ENCODE data around the gene SERINC5.
"Not testable (repeated sequence)": the region's sequence is repeated elsewhere in the genome, so short reads cannot be mapped to it uniquely, and the experiment has no call there.

SERINC5 gene

DNA sequence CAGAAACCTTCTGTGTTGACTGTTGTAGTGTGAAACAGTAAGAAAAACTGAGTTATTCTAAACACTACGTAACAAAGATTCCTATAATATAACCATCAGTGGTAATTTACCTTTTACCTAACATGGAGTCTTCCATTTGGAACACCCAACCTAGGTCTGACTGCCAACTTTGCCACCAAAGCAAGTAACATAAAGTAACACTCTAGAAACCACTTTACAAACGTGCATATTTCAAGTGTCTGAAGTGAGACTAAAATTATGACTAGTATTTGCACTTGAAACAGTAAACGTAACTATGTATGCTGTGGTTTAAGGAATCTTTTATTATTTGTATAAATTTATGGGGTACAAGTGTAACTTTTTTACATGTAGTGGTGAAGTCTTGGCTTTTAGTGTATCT is 95.6 kb downstream of the SERINC5 start:
- no peak overlapping the region for H3K4me3 Mint-ChIP-seq
- DNase-seq (ENCODE audit: low spot score in 2 of 2): no peak
- H3K36me3 Mint-ChIP-seq: peaks cover 66% of the 10 kb centered on the region
- no peaks in the 10 kb centered on the region for H3K4me1 Mint-ChIP-seq
- H3K9me3 Mint-ChIP-seq: no peaks in the 10 kb centered on the region
- no peak overlapping the region for H3K27ac Mint-ChIP-seq
- ATAC-seq: no peak

DNA sequence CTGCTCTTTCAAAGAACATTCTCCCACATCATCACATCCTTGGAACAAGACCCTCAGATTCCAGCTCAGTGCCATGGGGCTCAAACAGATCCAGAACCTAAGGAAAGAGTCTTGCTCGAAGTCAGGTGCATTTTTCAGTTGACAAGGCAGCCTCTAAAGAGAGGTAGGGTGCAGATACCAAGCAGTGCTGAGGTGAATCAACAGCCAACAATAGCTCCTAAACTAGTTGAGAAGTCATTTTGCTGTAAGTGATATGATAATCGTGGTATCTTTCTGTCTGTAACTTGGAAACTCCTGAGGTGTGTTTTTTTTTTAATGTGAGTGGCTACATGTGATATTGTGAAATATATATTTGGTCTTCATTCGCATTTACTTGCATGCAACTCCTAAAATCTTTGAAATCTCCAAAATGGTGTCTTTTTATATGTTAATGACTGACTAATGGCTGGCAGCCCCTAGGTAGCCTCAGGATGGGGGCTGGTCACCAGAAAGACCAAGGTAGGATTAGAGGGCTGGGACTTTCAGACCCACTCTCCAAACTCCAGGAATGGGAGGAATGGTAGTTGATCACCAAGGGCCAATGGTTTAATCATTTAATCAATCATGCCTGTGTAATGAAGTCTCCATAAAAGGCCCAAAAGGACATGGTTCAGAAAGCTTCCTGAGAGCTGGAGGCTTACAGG is 96.6 kb downstream of the SERINC5 start:
- Mint-ChIP-seq H3K4me1 (no peaks in the 10 kb centered on the region), H3K9me3 (no peaks in the 10 kb centered on the region), H3K27ac (no peak overlapping the region), H3K36me3 (peaks cover 66% of the 10 kb centered on the region), H3K4me3 (no peak overlapping the region)
- ATAC-seq: no peak
- no peak for DNase-seq (ENCODE audit: low spot score in 2 of 2)

DNA sequence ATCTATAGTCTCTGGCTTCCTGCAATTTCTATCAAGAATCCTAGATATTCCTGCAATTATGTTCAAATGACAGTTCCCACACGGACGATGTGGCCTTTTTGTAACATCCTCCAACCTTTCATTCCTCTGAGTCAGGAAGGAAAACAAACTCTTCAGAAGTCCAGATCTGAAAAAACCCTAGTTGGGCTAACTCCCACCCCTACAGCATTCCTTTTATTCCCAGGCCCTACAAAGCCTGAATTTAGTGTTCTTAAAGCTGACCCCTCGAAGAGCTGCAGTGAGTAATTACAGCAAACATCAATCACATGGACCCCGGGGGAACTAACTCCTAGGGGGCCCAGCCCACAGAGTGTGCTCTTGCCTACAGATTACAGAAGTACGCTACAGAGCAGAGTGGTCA is 99.7 kb downstream of the SERINC5 start:
- ATAC-seq: no peak
- Mint-ChIP-seq H3K36me3 (peaks cover 48% of the 10 kb centered on the region), H3K4me1 (no peaks in the 10 kb centered on the region), H3K9me3 (no peaks in the 10 kb centered on the region), H3K27ac (peak overlapping the region; percentile 8), H3K4me3 (no peak overlapping the region)
- DNase-seq (ENCODE audit: low spot score in 2 of 2): no peak

DNA sequence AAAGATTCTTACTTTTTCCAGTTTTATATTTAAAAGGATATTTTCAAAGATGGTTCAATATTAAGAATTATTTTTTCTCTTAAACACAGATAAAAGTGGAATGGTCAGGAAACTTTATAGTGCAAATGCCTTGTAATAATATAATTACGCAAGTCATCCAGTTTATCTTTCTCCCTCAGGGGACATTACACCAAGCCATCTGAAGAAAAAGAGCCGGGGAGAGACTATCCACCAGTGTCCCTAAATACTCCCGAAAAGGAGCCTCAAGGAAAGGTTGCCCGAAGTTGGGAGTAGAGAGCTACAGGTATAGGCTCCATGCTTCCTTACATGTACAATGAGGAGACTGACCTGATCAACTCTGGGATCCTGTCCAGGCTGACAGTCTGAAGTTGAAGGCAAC is 101.1 kb downstream of the SERINC5 start:
- ATAC-seq (no peak), DNase-seq (ENCODE audit: low spot score in 2 of 2) (no peak)
- Mint-ChIP-seq H3K36me3 (peaks cover 62% of the 10 kb centered on the region), H3K4me3 (no peak overlapping the region), H3K27ac (peak overlapping the region; percentile 40), H3K9me3 (no peaks in the 10 kb centered on the region), H3K4me1 (no peaks in the 10 kb centered on the region)

DNA sequence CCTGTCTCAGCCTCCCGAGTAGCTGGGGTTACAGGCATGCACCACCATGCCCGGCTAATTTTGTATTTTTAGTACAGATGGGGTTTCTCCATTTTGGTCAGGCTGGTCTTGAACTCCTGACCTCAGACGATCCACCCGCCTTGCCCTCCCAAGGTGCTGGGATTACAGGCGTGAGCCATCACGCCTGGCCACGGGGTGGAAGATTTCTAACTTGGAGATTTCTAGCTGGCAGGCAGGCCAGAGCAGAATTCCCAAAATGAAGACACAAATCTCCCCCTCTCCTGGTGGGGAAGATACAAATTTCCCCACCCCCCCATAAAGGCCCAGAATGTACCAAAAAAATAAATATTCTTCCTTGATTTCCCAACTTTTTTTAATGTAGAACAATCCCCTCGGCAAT is 101.6 kb downstream of the SERINC5 start:
- not testable (repeated sequence) for H3K9me3 Mint-ChIP-seq; ATAC-seq; H3K4me3 Mint-ChIP-seq; DNase-seq (ENCODE audit: low spot score in 2 of 2); H3K4me1 Mint-ChIP-seq
- H3K27ac Mint-ChIP-seq: peak overlapping the region; percentile 40
- H3K36me3 Mint-ChIP-seq: peaks cover 64% of the 10 kb centered on the region

DNA sequence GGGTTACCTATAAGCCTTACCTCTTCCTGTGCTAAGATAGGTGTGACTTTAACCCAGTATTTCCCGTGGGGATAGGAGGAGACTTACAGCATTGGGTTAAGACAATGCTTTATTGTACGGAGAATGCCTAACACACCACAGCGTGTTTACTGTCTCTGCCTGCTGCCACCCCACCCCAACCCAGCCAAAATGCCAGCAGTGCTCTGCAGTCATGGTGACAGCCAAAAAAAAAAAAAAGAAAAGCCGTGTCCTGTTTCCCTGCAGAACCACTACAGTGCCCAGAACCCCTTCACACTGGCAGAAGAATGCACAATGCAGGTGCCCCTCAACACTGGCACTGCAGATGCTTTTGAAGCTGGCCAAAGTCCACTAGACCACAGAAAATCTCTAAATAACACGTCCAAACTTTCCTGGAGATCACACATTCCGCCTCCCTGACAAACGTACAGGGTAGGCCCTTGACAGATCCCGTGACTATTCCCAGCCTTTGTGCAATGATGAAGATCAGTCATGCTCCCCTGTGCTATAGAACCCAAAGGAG is 102.2 kb downstream of the SERINC5 start:
- peak overlapping the region; percentile 40 for H3K27ac Mint-ChIP-seq
- ATAC-seq: no peak
- H3K4me1 Mint-ChIP-seq: no peaks in the 10 kb centered on the region
- no peak for DNase-seq (ENCODE audit: low spot score in 2 of 2)
- no peaks in the 10 kb centered on the region for H3K9me3 Mint-ChIP-seq
- H3K36me3 Mint-ChIP-seq: peaks cover 64% of the 10 kb centered on the region
- H3K4me3 Mint-ChIP-seq: no peak overlapping the region

DNA sequence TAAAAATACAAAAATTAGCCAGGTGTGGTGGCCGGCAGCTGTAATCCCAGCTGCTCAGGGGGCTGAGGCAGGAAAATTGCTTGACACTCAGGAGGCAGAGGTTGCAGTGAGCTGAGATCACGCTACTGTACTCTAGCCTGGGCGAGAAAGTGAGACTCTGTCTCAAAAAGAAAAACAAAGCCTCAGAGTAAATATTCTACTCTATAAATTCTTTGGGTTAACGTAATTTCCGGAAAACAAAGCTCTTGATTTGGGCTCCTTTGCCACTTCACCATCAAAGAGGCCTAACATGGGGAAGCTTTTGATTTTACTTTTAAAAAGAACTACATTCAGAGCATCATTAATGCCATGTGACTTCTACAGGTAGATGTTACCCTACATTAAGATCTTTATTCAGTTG is 103.1 kb downstream of the SERINC5 start:
- Mint-ChIP-seq H3K4me3 (no peak overlapping the region), H3K27ac (no peak overlapping the region), H3K9me3 (no peaks in the 10 kb centered on the region), H3K4me1 (no peaks in the 10 kb centered on the region), H3K36me3 (peaks cover 60% of the 10 kb centered on the region)
- no peak for ATAC-seq
- no peak for DNase-seq (ENCODE audit: low spot score in 2 of 2)

DNA sequence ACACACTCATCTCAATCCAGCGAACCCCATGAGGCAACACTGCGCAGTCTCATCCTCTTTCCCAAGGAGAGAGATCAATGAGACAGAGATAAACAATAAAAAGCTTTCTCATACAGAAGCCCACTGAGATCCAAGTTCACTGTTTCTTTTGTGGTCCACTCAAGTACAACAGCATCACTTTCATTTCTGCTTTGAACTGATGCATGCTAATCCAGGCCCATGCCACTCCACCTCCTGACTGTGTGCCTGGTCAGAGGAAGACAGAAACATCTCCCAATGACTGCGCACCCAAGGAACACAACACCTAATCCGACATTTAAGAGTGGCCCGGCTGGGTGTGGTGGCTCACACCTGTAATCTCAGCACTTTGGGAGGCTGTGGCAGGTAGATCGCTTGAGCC is 104.0 kb downstream of the SERINC5 start:
- ATAC-seq (no peak), DNase-seq (ENCODE audit: low spot score in 2 of 2) (no peak)
- Mint-ChIP-seq H3K27ac (no peak overlapping the region), H3K4me3 (no peak overlapping the region), H3K9me3 (no peaks in the 10 kb centered on the region), H3K4me1 (no peaks in the 10 kb centered on the region), H3K36me3 (peaks cover 53% of the 10 kb centered on the region)

DNA sequence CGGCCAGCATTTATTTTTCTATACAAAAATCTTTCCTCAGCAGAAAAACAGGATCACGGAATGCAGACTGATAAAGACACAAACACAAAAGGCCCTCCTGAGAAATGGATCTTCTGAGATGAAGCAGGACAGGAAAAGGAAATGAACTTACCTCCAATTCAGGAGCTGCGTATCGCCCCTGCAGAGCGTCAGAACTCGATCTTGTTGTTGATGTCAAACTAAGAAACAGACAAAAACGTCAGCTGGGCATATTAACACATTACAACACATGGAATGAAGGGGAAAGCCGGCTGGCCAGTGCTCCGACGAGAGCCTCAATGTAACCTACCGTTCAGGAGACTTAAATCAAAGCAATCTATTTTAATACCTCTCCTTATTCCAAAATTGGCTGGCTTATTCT is 105.1 kb downstream of the SERINC5 start:
- H3K4me3 Mint-ChIP-seq: no peak overlapping the region
- no peaks in the 10 kb centered on the region for H3K9me3 Mint-ChIP-seq
- H3K4me1 Mint-ChIP-seq: no peaks in the 10 kb centered on the region
- DNase-seq (ENCODE audit: low spot score in 2 of 2) (no peak), ATAC-seq (no peak)
- H3K27ac Mint-ChIP-seq: no peak overlapping the region
- peaks cover 55% of the 10 kb centered on the region for H3K36me3 Mint-ChIP-seq

DNA sequence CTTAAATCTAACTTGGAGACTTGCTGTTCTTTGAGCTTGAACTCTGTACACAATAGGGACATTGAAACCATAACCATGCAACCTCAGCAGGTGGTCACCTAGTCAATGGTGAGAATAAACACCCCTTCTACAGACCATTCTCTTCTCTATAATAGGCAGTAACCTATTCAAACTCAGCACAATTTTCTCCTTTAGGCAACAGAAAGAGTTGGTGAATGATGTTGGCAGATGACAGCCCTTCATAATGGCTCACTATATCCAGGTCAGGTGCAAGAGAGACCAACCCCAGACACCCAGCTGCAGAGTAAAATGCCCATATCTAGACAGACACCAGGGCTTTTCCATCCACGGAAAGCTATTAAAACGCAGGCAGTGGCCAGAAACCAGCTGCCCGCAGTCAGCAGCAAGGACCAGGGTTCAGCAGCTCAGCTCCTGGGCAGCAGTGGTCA is 106.7 kb downstream of the SERINC5 start:
- Mint-ChIP-seq H3K4me1 (no peaks in the 10 kb centered on the region), H3K9me3 (no peaks in the 10 kb centered on the region), H3K36me3 (peaks cover 57% of the 10 kb centered on the region), H3K27ac (no peak overlapping the region), H3K4me3 (no peak overlapping the region)
- no peak for ATAC-seq
- no peak for DNase-seq (ENCODE audit: low spot score in 2 of 2)

DNA sequence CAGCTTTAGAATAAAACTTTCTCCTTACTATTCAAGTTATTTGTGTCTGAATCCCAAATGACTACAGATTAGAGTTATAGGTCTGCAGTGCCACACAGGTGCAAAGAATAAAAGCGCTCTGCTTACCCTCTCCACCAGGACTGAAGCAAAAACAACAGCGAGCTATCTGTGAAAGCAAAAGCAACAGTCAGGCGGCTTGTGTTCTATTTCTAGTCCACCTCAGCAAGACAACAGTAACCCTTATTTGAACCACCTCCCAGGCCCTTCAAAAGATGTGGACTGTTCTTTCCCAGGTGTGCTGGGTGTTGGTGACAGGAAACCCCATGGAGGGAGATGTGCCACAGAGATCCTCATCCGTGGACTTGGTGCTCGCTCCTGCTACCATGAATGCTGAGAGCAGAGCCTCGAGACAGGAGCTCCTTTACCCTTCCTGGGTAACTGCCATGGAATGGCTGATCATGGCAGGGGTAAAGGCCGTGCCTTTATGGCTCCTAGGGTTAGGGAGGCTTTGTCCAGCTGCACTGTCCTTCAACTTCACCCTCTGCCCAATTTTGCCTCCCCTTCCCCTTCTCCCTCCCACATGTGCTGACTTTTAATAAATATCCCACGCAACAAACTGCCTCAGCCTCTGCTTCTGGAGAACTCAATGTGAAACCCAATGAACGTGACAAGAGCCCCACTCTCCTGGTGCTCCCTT is 108.6 kb downstream of the SERINC5 start:
- Mint-ChIP-seq H3K9me3 (no peaks in the 10 kb centered on the region), H3K4me1 (no peaks in the 10 kb centered on the region), H3K27ac (peak overlapping the region; percentile 63), H3K4me3 (no peak overlapping the region), H3K36me3 (peaks cover 71% of the 10 kb centered on the region)
- DNase-seq (ENCODE audit: low spot score in 2 of 2) (no peak), ATAC-seq (no peak)

DNA sequence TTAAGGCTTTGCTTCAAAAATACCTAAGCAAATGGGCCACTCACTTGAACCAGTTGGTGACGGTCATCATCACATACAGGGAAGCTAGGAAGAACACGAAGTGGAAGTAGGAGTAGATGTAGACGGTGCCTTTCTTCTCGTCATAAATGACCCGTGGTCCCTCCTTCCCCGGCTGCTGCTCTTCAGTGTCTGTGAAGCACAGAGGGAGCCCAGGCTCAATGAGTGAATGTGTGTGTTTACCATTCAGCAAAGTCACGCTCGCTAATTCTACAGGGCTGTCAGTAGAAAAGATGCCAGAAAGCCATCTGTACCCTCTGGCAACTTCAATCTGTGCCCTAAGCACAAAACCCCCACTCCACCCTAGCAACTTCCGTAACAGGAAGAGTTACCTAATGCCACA is 109.8 kb downstream of the SERINC5 start:
- Mint-ChIP-seq H3K27ac (peak overlapping the region; percentile 8), H3K9me3 (no peaks in the 10 kb centered on the region), H3K4me3 (no peak overlapping the region), H3K36me3 (peaks cover 63% of the 10 kb centered on the region), H3K4me1 (no peaks in the 10 kb centered on the region)
- no peak for ATAC-seq
- no peak for DNase-seq (ENCODE audit: low spot score in 2 of 2)

DNA sequence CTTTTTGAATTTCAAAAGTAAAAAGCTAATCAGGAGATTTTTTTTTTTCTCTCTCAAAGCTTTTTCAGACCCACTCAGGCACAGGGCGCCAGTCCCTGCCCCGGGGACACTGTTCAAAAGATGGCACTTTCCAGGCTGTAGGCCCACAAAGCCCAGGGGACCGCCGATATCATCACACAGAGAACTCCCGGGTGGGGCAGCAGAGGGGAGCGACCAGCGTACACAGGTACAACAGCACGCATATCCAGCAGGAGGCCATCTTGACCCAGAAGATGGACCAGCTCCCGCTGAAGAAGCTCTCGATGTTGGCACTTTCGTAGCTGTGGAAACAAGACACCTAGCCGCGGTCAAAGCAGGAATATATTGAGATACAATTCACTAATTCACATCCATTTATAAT is 112.4 kb downstream of the SERINC5 start:
- Mint-ChIP-seq H3K9me3 (no peaks in the 10 kb centered on the region), H3K27ac (peak overlapping the region; percentile 5), H3K36me3 (peaks cover 50% of the 10 kb centered on the region), H3K4me1 (peaks cover 8% of the 10 kb centered on the region), H3K4me3 (no peak overlapping the region)
- ATAC-seq (no peak), DNase-seq (ENCODE audit: low spot score in 2 of 2) (no peak)

DNA sequence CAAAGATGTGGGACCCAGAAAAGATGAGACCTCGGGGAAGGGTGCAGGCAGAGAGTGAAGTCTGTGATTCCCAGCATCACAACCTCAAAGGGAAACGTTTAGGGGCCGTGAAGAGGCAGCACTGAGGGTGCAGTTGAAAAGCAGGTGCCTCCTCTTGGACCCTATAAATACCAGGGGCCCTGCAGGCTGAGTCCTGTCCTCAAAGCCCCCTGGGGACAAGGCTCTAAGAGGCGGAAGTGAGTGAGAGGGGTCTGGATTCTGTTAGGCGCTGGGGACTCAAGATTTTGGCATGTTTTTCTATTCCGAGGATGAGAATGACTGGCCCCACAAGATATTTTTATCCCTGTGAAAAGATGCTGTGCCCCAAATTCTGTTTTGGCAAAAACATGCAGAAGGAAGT is 112.9 kb downstream of the SERINC5 start:
- H3K4me3 Mint-ChIP-seq: no peak overlapping the region
- DNase-seq (ENCODE audit: low spot score in 2 of 2) (no peak), ATAC-seq (no peak)
- H3K36me3 Mint-ChIP-seq: peaks cover 50% of the 10 kb centered on the region
- peaks cover 8% of the 10 kb centered on the region for H3K4me1 Mint-ChIP-seq
- H3K27ac Mint-ChIP-seq: peak overlapping the region; percentile 13
- no peaks in the 10 kb centered on the region for H3K9me3 Mint-ChIP-seq

DNA sequence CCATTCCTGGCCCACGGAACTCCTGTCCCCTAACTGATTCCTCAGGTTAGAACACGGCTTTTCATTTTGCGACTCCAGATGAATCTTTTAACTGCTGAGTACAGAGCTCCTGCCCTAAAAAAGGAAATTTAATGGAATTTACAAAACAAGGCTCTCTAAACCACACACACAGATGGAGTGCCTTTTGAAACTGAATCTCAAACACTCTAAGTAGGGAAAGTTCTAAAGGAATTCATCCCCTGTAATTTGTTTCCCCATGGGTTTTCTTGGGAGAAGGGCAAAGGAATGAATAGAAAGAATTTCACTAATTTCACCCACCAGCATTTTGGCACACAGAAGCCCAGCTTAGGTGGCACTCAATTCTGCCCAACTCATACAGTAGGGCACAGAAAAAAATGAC is 114.2 kb downstream of the SERINC5 start:
- H3K9me3 Mint-ChIP-seq: no peaks in the 10 kb centered on the region
- peaks cover 47% of the 10 kb centered on the region for H3K36me3 Mint-ChIP-seq
- ATAC-seq (no peak), DNase-seq (ENCODE audit: low spot score in 2 of 2) (no peak)
- peak overlapping the region; percentile 13 for H3K27ac Mint-ChIP-seq
- peaks cover 12% of the 10 kb centered on the region for H3K4me1 Mint-ChIP-seq
- no peak overlapping the region for H3K4me3 Mint-ChIP-seq

DNA sequence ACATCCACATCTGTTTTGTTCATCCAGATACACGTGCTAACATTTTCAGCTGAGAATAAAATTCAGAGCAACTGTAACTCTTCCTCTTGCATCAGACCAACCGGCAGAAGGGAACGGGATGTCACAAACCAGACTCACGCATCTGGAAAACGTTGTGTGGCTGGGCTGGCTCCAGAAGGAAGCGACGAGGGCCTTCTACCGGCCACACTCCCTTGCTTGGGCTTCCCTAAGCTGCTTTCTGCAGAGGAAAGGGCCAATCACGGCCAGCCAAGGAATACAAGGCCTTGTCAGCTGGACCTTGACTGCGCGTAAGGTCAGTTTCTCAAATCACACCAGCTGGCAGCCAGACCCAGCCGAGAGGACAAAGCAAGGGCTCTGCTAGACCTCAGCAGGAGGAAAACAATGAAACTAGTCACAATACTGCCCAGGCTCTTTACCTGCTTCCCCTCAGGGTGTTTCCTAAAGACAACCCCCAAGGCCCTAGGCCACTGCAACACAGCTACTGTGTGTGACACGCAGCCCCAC is 114.6 kb downstream of the SERINC5 start:
- ATAC-seq (no peak), DNase-seq (ENCODE audit: low spot score in 2 of 2) (no peak)
- Mint-ChIP-seq H3K4me3 (no peak overlapping the region), H3K36me3 (peaks cover 42% of the 10 kb centered on the region), H3K4me1 (peaks cover 17% of the 10 kb centered on the region), H3K27ac (peak overlapping the region; percentile 13), H3K9me3 (no peaks in the 10 kb centered on the region)
